Stimulated activated CD4-positive, alpha-beta T cell treated with anti-CD3 and anti-CD28 coated beads, Interleukin-4, amount 100 ng/mL, for 4 hours (primary cell): ENCODE measurements around the gene AHNAK.
A peak's percentile ranks its signal among the peaks of the same experiment; 100 is the strongest.
"Not testable (repeated sequence)": the region's sequence is repeated elsewhere in the genome, so short reads cannot be mapped to it uniquely, and the experiment has no call there.

Experiments used
- DNase-seq, 2 experiments: peaks; one replicate each; pipeline ENCODE4 v3.0.0-alpha.2; 2020

The AHNAK gene

GRCh38 chr11:62456630-62457029 is 90.0 kb downstream of the AHNAK start:
- no peak for DNase-seq

GRCh38 chr11:62452839-62453468 is 93.7 kb downstream of the AHNAK start:
- no peak for DNase-seq

- no peak for DNase-seq
Observed at GRCh38 chr11:62452261-62452660, 94.3 kb downstream of the AHNAK start.

GRCh38 chr11:62451241-62451621 is 95.4 kb downstream of the AHNAK start:
- no peak for DNase-seq

GRCh38 chr11:62450543-62451240 is 95.9 kb downstream of the AHNAK start:
- no peak for DNase-seq

- not testable (repeated sequence) for DNase-seq
Observed at GRCh38 chr11:62449912-62450311, 96.7 kb downstream of the AHNAK start.

GRCh38 chr11:62449451-62449851 is 97.2 kb downstream of the AHNAK start:
- DNase-seq = no peak

GRCh38 chr11:62446091-62446490 is 100.5 kb downstream of the AHNAK start:
- no peak for DNase-seq

GRCh38 chr11:62445314-62445740 is 101.3 kb downstream of the AHNAK start:
- no peak for DNase-seq

- DNase-seq = no peak
Observed at GRCh38 chr11:62444835-62445234, 101.8 kb downstream of the AHNAK start.

GRCh38 chr11:62444236-62444833 is 102.3 kb downstream of the AHNAK start:
- peak; percentile 32 to 43 for DNase-seq

GRCh38 chr11:62443390-62444235 is 103.0 kb downstream of the AHNAK start:
- DNase-seq = no peak

- no peak for DNase-seq
Observed at GRCh38 chr11:62439785-62440602, 106.6 kb downstream of the AHNAK start.

- DNase-seq = no peak
Observed at GRCh38 chr11:62438641-62439040, 108.0 kb downstream of the AHNAK start.

- DNase-seq = no peak
Observed at GRCh38 chr11:62437616-62438015, 109.0 kb downstream of the AHNAK start.

GRCh38 chr11:62435846-62436660 is 110.6 kb downstream of the AHNAK start:
- DNase-seq = no peak

- no peak for DNase-seq
Observed at GRCh38 chr11:62433904-62434276, 112.7 kb downstream of the AHNAK start.

GRCh38 chr11:62433141-62433903 is 113.3 kb downstream of the AHNAK start:
- no peak for DNase-seq

- no peak for DNase-seq
Observed at GRCh38 chr11:62432695-62433094, 113.9 kb downstream of the AHNAK start.

- no peak for DNase-seq
Observed at GRCh38 chr11:62431171-62431901, 115.3 kb downstream of the AHNAK start.
